ENCODE results near the gene LAMA1. TPM values are rescaled to one million over a fixed set of nuclear protein-coding genes. Genes with fewer than 3 reads are reported as not detected.

The LAMA1 gene
- total RNA-seq, 4 donors from 2014 or later: 1.2 to 3.0 (median 1.9) TPM

- H3K4me3 ChIP-seq: no peak overlapping the region
- no peaks in the 10 kb centered on the region for H3K27me3 ChIP-seq
- no peak overlapping the region for H3K27ac ChIP-seq
- TF ChIP-seq CTCF (IDR thresholded peaks at IDR 0.05): no peak
- no peak for TF ChIP-seq POLR2A (IDR thresholded peaks at IDR 0.05)
- no peak for TF ChIP-seq EP300 (IDR thresholded peaks at IDR 0.05)
- no peaks in the 10 kb centered on the region for H3K4me1 ChIP-seq
- 83 to 89% methylated on average over 7 of the region's 7 CpGs for WGBS, 2 donors
- no peaks in the 10 kb centered on the region for H3K9me3 ChIP-seq
- H3K36me3 ChIP-seq: no peaks in the 10 kb centered on the region
- no peak for DNase-seq (ENCODE audit: low spot score in 2 of 2)
Measured at GRCh38 chr18:6994056-6994770, 123.4 kb downstream of the LAMA1 start.

DNA sequence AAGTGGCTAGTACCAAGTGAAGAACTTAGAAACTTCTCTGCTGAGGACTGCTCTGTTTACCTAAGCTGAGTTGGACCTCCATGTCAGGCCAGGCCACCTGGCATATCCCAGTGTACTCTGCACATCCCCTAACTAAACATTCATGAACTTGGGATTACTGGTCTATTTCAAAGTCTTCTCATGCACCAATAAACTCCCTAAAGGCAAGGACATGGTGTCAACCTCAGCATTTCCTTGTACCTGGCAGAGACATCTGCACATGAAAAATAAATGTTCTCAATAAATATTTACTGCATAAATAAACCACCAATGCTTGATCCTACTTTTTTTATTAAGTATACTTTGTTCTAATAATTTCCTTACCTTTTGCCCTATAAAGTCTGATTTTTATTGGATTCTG, 124.8 kb downstream of the LAMA1 start:
- no peaks in the 10 kb centered on the region for H3K9me3 ChIP-seq
- H3K27ac ChIP-seq: no peak overlapping the region
- no peaks in the 10 kb centered on the region for H3K4me1 ChIP-seq
- TF ChIP-seq POLR2A (IDR thresholded peaks at IDR 0.05): no peak
- TF ChIP-seq CTCF (IDR thresholded peaks at IDR 0.05): no peak
- no peak for TF ChIP-seq EP300 (IDR thresholded peaks at IDR 0.05)
- DNase-seq (ENCODE audit: low spot score in 2 of 2): no peak
- no peaks in the 10 kb centered on the region for H3K36me3 ChIP-seq
- H3K27me3 ChIP-seq: no peaks in the 10 kb centered on the region
- no peak overlapping the region for H3K4me3 ChIP-seq

- WGBS, 2 donors: 83 to 93% methylated on average over 7 of the region's 7 CpGs
- H3K27ac ChIP-seq: no peak overlapping the region
- H3K36me3 ChIP-seq: no peaks in the 10 kb centered on the region
- H3K9me3 ChIP-seq: no peaks in the 10 kb centered on the region
- no peak for DNase-seq (ENCODE audit: low spot score in 2 of 2)
- no peak for TF ChIP-seq EP300 (IDR thresholded peaks at IDR 0.05)
- TF ChIP-seq POLR2A (IDR thresholded peaks at IDR 0.05): no peak
- no peak for TF ChIP-seq CTCF (IDR thresholded peaks at IDR 0.05)
- no peaks in the 10 kb centered on the region for H3K4me1 ChIP-seq
- no peak overlapping the region for H3K4me3 ChIP-seq
- no peaks in the 10 kb centered on the region for H3K27me3 ChIP-seq
Measured at GRCh38 chr18:6983366-6983765, 134.2 kb downstream of the LAMA1 start.

DNA sequence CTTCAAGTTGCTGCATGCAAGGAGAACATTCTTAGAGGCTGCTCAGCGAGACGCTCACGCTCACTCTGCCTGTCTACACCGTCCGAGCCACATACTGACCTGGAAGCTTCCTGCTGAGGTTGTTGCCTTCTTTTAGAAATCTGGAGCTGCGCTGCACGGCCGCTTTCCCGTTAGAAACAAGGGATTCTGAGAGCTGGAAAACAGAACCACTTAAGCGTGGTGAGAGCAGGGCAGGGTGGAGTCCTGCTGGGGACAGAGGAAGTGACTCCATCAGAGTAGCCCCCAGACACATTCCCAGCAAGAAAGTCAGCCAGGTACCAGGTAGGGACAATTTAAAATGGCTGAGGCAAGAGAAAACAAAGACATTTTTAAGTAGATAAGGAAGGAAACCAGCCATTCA, 135.2 kb downstream of the LAMA1 start:
- Histone ChIP-seq H3K27ac (no peak overlapping the region), H3K36me3 (no peaks in the 10 kb centered on the region), H3K4me3 (no peak overlapping the region), H3K4me1 (no peaks in the 10 kb centered on the region), H3K27me3 (no peaks in the 10 kb centered on the region), H3K9me3 (no peaks in the 10 kb centered on the region)
- no peak for DNase-seq (ENCODE audit: low spot score in 2 of 2)
- TF ChIP-seq CTCF (IDR thresholded peaks at IDR 0.05): no peak
- no peak for TF ChIP-seq POLR2A (IDR thresholded peaks at IDR 0.05)
- TF ChIP-seq EP300 (IDR thresholded peaks at IDR 0.05): no peak
- WGBS, 2 donors: 78 to 84% methylated on average over 10 of the region's 10 CpGs

DNA sequence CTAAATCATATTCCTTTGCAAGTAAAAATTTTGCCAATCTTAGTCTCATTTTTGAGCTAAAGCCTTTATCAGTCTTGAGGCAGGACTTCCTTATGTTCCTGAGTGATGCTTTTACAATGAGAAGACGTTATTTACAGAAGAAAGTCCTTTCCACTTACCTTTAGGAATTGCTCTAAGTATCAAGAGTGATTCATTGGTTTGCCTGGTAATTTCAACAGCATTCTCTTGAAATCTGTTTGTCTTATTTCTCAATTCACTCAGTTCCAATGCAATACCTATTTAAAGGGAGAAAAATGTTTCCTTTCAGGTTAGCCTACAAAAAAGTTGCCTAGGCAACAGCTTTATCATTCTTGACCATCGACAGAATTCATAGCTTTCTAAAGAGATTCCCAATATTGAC, 137.2 kb downstream of the LAMA1 start:
- WGBS, 2 donors: 84 to 90% methylated on average over 2 of the region's 2 CpGs
- no peak for DNase-seq (ENCODE audit: low spot score in 2 of 2)
- Histone ChIP-seq H3K9me3 (no peaks in the 10 kb centered on the region), H3K27ac (no peak overlapping the region), H3K4me3 (no peak overlapping the region), H3K36me3 (no peaks in the 10 kb centered on the region), H3K27me3 (no peaks in the 10 kb centered on the region), H3K4me1 (no peaks in the 10 kb centered on the region)
- no peak for TF ChIP-seq EP300 (IDR thresholded peaks at IDR 0.05)
- TF ChIP-seq POLR2A (IDR thresholded peaks at IDR 0.05): no peak
- no peak for TF ChIP-seq CTCF (IDR thresholded peaks at IDR 0.05)

Measured in tibial nerve (tissue), 4 donors.